Hematopoietic multipotent progenitor cell treated with erythropoietin and hydrocortisone succinate and interleukin-3 and kit ligand, for 8 days (in vitro differentiated cells): ENCODE results near the gene CGNL1.

ENCODE experiments used
- DNase-seq: peaks from one replicate; pipeline ENCODE4 v3.0.0-alpha.2; 2015

CGNL1 gene

GRCh38 chr15:57375827-57376695 lies at the start of gene CGNL1:
Gene CGNL1 (plus strand): TSS chr15:57376505. CDS start chr15:57438000, 61,495 bp downstream.
- no peak for DNase-seq

GRCh38 chr15:57327985-57328471 lies 48.3 kb upstream of the CGNL1 start:
- DNase-seq = no peak

GRCh38 chr15:57328479-57328878 lies 47.8 kb upstream of the CGNL1 start:
- DNase-seq = no peak

GRCh38 chr15:57328897-57329296 lies 47.4 kb upstream of the CGNL1 start:
- no peak for DNase-seq

GRCh38 chr15:57329582-57330367 lies 46.5 kb upstream of the CGNL1 start:
- DNase-seq = no peak

GRCh38 chr15:57330619-57331340 lies 45.5 kb upstream of the CGNL1 start:
- no peak for DNase-seq

GRCh38 chr15:57332326-57332725 lies 44.0 kb upstream of the CGNL1 start:
- no peak for DNase-seq

- no peak for DNase-seq
Measured at GRCh38 chr15:57333487-57333886, 42.8 kb upstream of the CGNL1 start.

- no peak for DNase-seq
Measured at GRCh38 chr15:57334257-57334656, 42.0 kb upstream of the CGNL1 start.

- DNase-seq = no peak
Measured at GRCh38 chr15:57335293-57335715, 41.0 kb upstream of the CGNL1 start.

- no peak for DNase-seq
Measured at GRCh38 chr15:57335719-57336118, 40.6 kb upstream of the CGNL1 start.

- DNase-seq = no peak
Measured at GRCh38 chr15:57337868-57338411, 38.4 kb upstream of the CGNL1 start.

GRCh38 chr15:57339321-57339720 lies 37.0 kb upstream of the CGNL1 start:
- no peak for DNase-seq

GRCh38 chr15:57340682-57341259 lies 35.5 kb upstream of the CGNL1 start:
- DNase-seq = peak; percentile 58

GRCh38 chr15:57343048-57343447 lies 33.3 kb upstream of the CGNL1 start:
- no peak for DNase-seq

GRCh38 chr15:57343498-57343897 lies 32.8 kb upstream of the CGNL1 start:
- DNase-seq = no peak

- DNase-seq = no peak
Measured at GRCh38 chr15:57344282-57344681, 32.0 kb upstream of the CGNL1 start.

- DNase-seq = no peak
Measured at GRCh38 chr15:57345584-57345983, 30.7 kb upstream of the CGNL1 start.

- DNase-seq = no peak
Measured at GRCh38 chr15:57348081-57348480, 28.2 kb upstream of the CGNL1 start.

- no peak for DNase-seq
Measured at GRCh38 chr15:57352535-57353316, 23.6 kb upstream of the CGNL1 start.

- DNase-seq = no peak
Measured at GRCh38 chr15:57353317-57353804, 22.9 kb upstream of the CGNL1 start.
